OCI-LY3 (cell line): ENCODE results near the gene ETF1.

Experiments
- CTCF ChIP-seq: fragments of 200-600, 300-600 bp; sonication (generic); IDR thresholded peaks from 2 replicates; pipeline ENCODE4 v1.5.1; 2014; ENCODE audit warnings: antibody characterized with exemption, low read length, low read depth
- EZH2phosphoT487 ChIP-seq: fragments of 200-600 bp; shearing (Covaris generic); IDR thresholded peaks from 2 replicates; pipeline ENCODE4 v1.6.1; 2018; ENCODE audit warnings: antibody characterized with exemption, mixed run types, low read depth

GRCh38 chr5:138502121-138502520 is 40.9 kb downstream of the ETF1 start:
- TF ChIP-seq CTCF (no peak), EZH2phosphoT487 (no peak)
